CD14-positive monocyte (primary cell): ENCODE results near the gene PDC. TPM values are rescaled to one million over a fixed set of nuclear protein-coding genes. Genes with fewer than 3 reads are reported as not detected.

ENCODE experiments used
- DNase-seq, 3 donors: peaks; one replicate each; pipeline ENCODE4 v3.0.0-alpha.2; 2011 to 2022
- H2AFZ ChIP-seq: 2 replicates; pipeline ENCODE4 v1.6.0; 2012; ENCODE audit warnings: mild to moderate bottlenecking, low read depth, low read length, inconsistent platforms; ENCODE audit not compliant: insufficient read depth, poor library complexity, severe bottlenecking
- H3K27ac ChIP-seq, 2 donors: 1 replicate in 1 of 2; 2 replicates in 1 of 2; pipeline ENCODE4 v1.5.1; 2012 to 2013; ENCODE audit warnings: low read length in 2 of 2, control low read depth in 1 of 2, inconsistent platforms in 1 of 2, low read depth in 1 of 2, mild to moderate bottlenecking in 1 of 2
- H3K27me3 ChIP-seq, 2 donors: one replicate each; pipeline versions ENCODE4 v1.6.0 to v1.6.1; 2011 to 2013; ENCODE audit warnings: low read length in 2 of 2; ENCODE audit not compliant: control insufficient read depth in 2 of 2, insufficient read depth in 2 of 2
- H3K36me3 ChIP-seq, 2 donors: replicated peaks in 1 of 2; 1 replicate in 1 of 2; 2 replicates in 1 of 2; pipeline versions ENCODE4 v1.5.1 to v1.6.1; 2012 to 2013; ENCODE audit warnings: low read length in 2 of 2, control low read depth in 1 of 2, inconsistent platforms in 1 of 2, mild to moderate bottlenecking in 1 of 2; ENCODE audit not compliant: insufficient read depth in 2 of 2, control insufficient read depth in 1 of 2
- H3K4me1 ChIP-seq, 2 donors: 1 replicate in 1 of 2; 2 replicates in 1 of 2; pipeline versions ENCODE4 v1.5.1 to v1.6.1; 2012 to 2013; ENCODE audit warnings: low read length in 2 of 2, control low read depth in 1 of 2, inconsistent platforms in 1 of 2, mild to moderate bottlenecking in 1 of 2, moderate library complexity in 1 of 2; ENCODE audit not compliant: insufficient read depth in 2 of 2, control insufficient read depth in 1 of 2
- H3K4me2 ChIP-seq: replicated peaks from 2 replicates; pipeline ENCODE3; 2012; ENCODE audit warnings: low read length, moderate library complexity, mild to moderate bottlenecking; ENCODE audit not compliant: poor library complexity, severe bottlenecking; ENCODE audit errors: extremely low read depth
- H3K4me3 ChIP-seq, 3 experiments: fragments of 200-600 bp in 1 of 3; sonication (generic) in 1 of 3; replicated peaks in 1 of 3; 1 replicate in 2 of 3; 2 replicates in 1 of 3; pipeline ENCODE4 v1.5.1; 2011 to 2013; ENCODE audit warnings: low read length in 3 of 3, mild to moderate bottlenecking in 3 of 3, control low read depth in 2 of 3, low read depth in 2 of 3, inconsistent platforms in 1 of 3, moderate library complexity in 1 of 3
- H3K79me2 ChIP-seq: 2 replicates; pipeline ENCODE4 v1.6.0; 2012; ENCODE audit warnings: mild to moderate bottlenecking, control low read depth, inconsistent platforms, low read length, moderate library complexity; ENCODE audit not compliant: insufficient read depth
- H3K9ac ChIP-seq: 2 replicates; pipeline ENCODE4 v1.6.0; 2017; ENCODE audit warnings: low read length, mild to moderate bottlenecking; ENCODE audit not compliant: insufficient read depth, poor library complexity, severe bottlenecking
- H3K9me3 ChIP-seq, 2 donors: replicated peaks in 1 of 2; 1 replicate in 1 of 2; 2 replicates in 1 of 2; pipeline versions ENCODE4 v1.5.1 to v1.6.1; 2012 to 2013; ENCODE audit warnings: low read length in 2 of 2, control low read depth in 1 of 2; ENCODE audit not compliant: control insufficient read depth in 1 of 2, insufficient read depth in 1 of 2
- H4K20me1 ChIP-seq: 2 replicates; pipeline ENCODE4 v1.6.0; 2012; ENCODE audit warnings: mild to moderate bottlenecking, low read length, control low read depth, moderate library complexity; ENCODE audit not compliant: insufficient read depth
- H3K27ac Mint-ChIP-seq, 7 donors: one replicate each; pipeline ENCODE4 v1.8.0; 2020; ENCODE audit warnings: mild to moderate bottlenecking in 7 of 7, mixed read lengths in 7 of 7, moderate library complexity in 6 of 7, inconsistent platforms in 2 of 7
- H3K27me3 Mint-ChIP-seq, 3 donors: one replicate each; pipeline ENCODE4 v1.8.0; 2021 to 2022; ENCODE audit warnings: low read depth in 3 of 3, mild to moderate bottlenecking in 3 of 3, mixed read lengths in 3 of 3, moderate library complexity in 3 of 3, inconsistent platforms in 1 of 3
- H3K36me3 Mint-ChIP-seq, 2 donors: one replicate each; pipeline ENCODE4 v1.8.0; 2020; ENCODE audit warnings: mixed read lengths in 2 of 2, inconsistent platforms in 1 of 2, mild to moderate bottlenecking in 1 of 2
- H3K4me1 Mint-ChIP-seq: one replicate; pipeline ENCODE4 v1.8.0; 2020; ENCODE audit warnings: mild to moderate bottlenecking, mixed read lengths
- H3K4me3 Mint-ChIP-seq, 2 donors: one replicate each; pipeline ENCODE4 v1.8.0; 2020; ENCODE audit warnings: mild to moderate bottlenecking in 2 of 2, mixed read lengths in 2 of 2, moderate library complexity in 1 of 2
- H3K9me3 Mint-ChIP-seq, 7 donors: one replicate each; pipeline ENCODE4 v1.8.0; 2020 to 2022; ENCODE audit warnings: mixed read lengths in 7 of 7, mild to moderate bottlenecking in 6 of 7, moderate library complexity in 6 of 7, inconsistent platforms in 2 of 7
- WGBS: methylation state at CpG from one replicate; pipeline ENCODE4 v1.1.5; 2013; ENCODE audit warnings: missing lambda C conversion rate; ENCODE audit not compliant: insufficient coverage; 5-methylcytosine and 5-hydroxymethylcytosine counted together
- intact Hi-C, 2 donors: fragments of 100-400 bp; cut with micrococcal nuclease; formaldehyde crosslinking; loops; one replicate each; pipeline versions ENCODE4 v1.15.0 to v1.15.1; 2023
- polyA plus RNA-seq, 3 donors: library from polyadenylated mRNA; depleted of rRNA in 1 of 3; unstranded in 2 of 3; stranded (reverse) in 1 of 3; fragments of 300-500 nt in 2 of 3; fragments of >200 nt in 1 of 3; fragmentation: Illumina TruSeq in 2 of 3; gene quantifications; 1 replicate in 2 of 3; 2 replicates in 1 of 3; pipeline ENCODE4 v1.2.3, GENCODE V29; 2012 to 2021
- TF ChIP-seq, protein P1 (sequence below): fragments of 200-600 bp; IDR thresholded peaks from one replicate; pipeline ENCODE4 v1.8.0; 2022; ENCODE audit warnings: antibody characterized with exemption, mild to moderate bottlenecking

PDC gene
- polyA plus RNA-seq, 3 donors: not detected

DNA sequence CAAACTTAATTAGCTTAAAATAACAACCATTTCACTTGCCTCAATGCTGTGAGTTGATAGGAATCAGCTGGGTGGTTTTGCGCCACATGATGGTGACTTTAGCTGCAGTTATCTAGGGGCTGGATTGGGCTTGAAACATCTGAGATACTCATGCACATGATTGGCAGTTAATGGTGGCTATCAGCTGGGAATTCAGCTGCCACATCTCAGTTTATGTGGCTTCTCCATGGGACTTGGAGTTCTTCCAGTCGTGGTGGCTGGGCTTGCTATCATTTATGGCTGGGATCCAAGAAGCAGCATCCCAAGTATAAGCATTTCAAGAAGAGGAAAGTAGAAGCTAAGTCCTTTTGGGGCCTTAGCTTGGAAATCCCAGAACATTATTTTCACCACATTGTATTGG, 36.4 kb downstream of the PDC start:
- H3K79me2 ChIP-seq: no peaks in the 10 kb centered on the region
- H3K4me1 ChIP-seq: peaks cover 7 to 18% of the 10 kb centered on the region in 2 donors
- Mint-ChIP-seq H3K36me3 (peaks cover 21 to 31% of the 10 kb centered on the region in 2 donors), H3K4me1 (peaks cover 15% of the 10 kb centered on the region), H3K27ac (no peak overlapping the region), H3K9me3 (peaks cover 0 to 2% (median 0%) of the 10 kb centered on the region in 7 donors), H3K27me3 (no peaks in the 10 kb centered on the region), H3K4me3 (no peak overlapping the region)
- intact Hi-C loops: no loop called here
- H3K9me3 ChIP-seq: no peaks in the 10 kb centered on the region
- H4K20me1 ChIP-seq: no peaks in the 10 kb centered on the region
- no peak overlapping the region for H3K4me3 ChIP-seq
- no peak overlapping the region for H3K9ac ChIP-seq
- peaks cover 14 to 16% of the 10 kb centered on the region in 2 donors for H3K36me3 ChIP-seq
- WGBS: 100% methylated on average over 1 of the region's 2 CpGs
- TF ChIP-seq, protein P1, sequence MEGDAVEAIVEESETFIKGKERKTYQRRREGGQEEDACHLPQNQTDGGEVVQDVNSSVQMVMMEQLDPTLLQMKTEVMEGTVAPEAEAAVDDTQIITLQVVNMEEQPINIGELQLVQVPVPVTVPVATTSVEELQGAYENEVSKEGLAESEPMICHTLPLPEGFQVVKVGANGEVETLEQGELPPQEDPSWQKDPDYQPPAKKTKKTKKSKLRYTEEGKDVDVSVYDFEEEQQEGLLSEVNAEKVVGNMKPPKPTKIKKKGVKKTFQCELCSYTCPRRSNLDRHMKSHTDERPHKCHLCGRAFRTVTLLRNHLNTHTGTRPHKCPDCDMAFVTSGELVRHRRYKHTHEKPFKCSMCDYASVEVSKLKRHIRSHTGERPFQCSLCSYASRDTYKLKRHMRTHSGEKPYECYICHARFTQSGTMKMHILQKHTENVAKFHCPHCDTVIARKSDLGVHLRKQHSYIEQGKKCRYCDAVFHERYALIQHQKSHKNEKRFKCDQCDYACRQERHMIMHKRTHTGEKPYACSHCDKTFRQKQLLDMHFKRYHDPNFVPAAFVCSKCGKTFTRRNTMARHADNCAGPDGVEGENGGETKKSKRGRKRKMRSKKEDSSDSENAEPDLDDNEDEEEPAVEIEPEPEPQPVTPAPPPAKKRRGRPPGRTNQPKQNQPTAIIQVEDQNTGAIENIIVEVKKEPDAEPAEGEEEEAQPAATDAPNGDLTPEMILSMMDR: no peak
- no peak overlapping the region for H3K4me2 ChIP-seq
- H3K27ac ChIP-seq: no peak overlapping the region
- no peak for DNase-seq
- H3K27me3 ChIP-seq: no peaks in the 10 kb centered on the region
- H2AFZ ChIP-seq: no peak overlapping the region

DNA sequence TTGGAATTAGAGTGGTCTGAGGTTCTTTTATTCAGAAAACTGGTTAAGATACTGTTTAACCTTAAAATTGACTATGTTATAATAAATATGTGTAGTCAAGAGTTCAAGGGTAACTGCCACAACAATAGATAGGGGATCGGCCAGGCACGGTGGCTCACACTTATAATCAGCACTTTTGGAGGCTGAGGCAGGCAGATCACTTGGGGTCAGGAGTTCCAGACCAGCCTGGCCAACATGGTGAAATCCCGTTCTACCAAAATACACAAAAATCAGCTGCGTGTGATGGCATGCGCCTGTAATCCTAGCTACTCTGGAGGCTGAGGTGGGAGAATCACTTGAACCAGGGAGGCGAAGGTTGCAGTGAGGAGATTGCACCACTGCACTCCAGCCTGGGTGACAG, 39.5 kb downstream of the PDC start:
- Histone ChIP-seq H3K9me3 (no peaks in the 10 kb centered on the region), H3K4me2 (no peak overlapping the region), H3K4me1 (no peaks in the 10 kb centered on the region), H2AFZ (no peak overlapping the region), H3K36me3 (peaks cover 33 to 42% of the 10 kb centered on the region in 2 donors), H3K27ac (no peak overlapping the region), H3K4me3 (no peak overlapping the region), H3K27me3 (no peaks in the 10 kb centered on the region), H4K20me1 (no peaks in the 10 kb centered on the region), H3K79me2 (no peaks in the 10 kb centered on the region), H3K9ac (no peak overlapping the region)
- Mint-ChIP-seq H3K4me3 (no peak overlapping the region), H3K4me1 (no peaks in the 10 kb centered on the region), H3K9me3 (peaks cover 0 to 2% (median 0%) of the 10 kb centered on the region in 7 donors), H3K27me3 (no peaks in the 10 kb centered on the region), H3K27ac (no peak overlapping the region), H3K36me3 (peaks cover 29 to 47% of the 10 kb centered on the region in 2 donors)
- intact Hi-C loops: no loop called here
- TF ChIP-seq, protein P1: no peak
- DNase-seq: no peak
- no CpG with 5 or more reads among the region's 6 CpGs for WGBS
